ELF-1 (cell line): ENCODE measurements around the gene B4GALT5.

Experiments
- DNase-seq: peaks from one replicate; pipeline ENCODE4 v3.0.0-alpha.2; 2016; ENCODE audit warnings: low read depth, low spot score

Gene B4GALT5

DNA sequence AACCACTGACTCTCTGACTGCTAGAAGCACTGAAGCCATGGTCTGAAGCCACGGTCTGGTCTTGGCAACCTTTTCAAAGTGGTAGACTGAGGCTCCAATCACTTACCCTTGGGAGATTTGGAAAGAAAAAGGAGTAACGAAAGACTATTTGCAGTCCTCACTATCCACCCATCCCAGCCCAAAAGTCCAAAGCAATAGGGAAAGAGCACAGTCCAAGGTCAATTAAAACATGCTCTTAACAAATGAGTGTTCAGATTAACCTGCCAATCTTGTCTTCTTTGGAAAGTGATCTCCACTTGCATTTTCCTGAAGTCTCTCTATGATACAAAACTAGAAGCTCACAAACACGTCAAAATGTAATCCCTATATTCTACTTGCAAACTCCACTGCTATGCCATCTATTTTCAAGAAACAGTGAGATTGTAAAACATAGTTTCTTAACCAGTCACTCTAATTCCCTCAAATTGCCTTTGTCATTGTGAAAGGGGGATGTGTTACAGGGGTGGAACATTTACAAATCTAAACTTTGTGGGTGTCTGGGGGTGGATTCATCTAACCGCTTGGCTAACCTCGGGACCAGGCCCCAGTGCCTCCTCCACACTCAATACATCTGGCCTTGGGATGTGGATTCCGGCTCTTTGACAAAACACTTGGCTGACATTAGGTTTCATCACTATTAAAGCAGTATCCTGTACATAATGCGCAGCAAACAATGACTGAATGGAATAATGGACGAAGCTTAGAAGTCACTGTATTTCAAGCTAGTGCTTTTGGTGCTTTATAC lies 56.4 kb downstream of the B4GALT5 start:
- DNase-seq: no peak

DNA sequence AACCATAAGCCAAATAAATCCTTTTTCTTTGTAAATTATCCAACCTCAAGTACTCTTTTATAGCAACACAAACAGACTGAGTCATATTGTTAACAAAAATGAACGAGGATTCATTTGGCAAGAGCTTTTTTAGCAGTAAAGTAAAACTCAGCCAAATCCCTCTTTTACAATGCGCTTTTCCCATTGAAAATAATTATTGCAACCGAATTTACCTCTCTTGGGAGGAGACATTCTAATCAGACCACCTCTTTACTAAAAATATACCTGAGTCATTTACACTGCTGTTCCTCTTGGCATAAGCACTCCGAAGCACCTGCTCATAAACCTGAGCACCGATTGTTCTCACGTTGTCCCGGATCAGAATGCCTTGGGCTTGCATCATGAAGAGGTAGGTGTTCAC lies 57.4 kb downstream of the B4GALT5 start:
- DNase-seq: no peak

DNA sequence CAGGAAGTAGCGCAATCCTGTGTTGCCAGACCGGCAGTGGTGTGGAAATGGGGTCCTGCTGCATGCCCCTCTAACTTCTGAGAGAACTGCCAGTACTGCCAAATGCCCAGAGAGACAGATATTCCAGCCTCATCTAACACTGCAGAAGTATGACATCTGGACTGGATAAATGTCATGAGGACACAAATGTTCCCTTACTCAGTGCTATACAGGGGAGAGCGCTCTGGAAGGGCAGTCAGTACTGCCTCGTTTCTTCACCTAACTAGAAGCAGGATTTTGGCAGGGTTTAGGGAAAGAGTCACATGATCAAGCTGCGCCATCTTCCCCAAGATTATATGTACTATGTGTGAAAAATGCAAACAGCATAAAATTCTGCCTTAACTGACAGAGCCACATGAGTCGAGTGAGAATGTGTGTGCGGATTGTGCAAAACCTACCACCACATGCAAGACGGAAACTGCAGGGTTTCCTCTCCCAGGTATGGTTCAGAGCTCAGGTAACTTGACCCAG lies 59.7 kb downstream of the B4GALT5 start:
- DNase-seq: no peak

DNA sequence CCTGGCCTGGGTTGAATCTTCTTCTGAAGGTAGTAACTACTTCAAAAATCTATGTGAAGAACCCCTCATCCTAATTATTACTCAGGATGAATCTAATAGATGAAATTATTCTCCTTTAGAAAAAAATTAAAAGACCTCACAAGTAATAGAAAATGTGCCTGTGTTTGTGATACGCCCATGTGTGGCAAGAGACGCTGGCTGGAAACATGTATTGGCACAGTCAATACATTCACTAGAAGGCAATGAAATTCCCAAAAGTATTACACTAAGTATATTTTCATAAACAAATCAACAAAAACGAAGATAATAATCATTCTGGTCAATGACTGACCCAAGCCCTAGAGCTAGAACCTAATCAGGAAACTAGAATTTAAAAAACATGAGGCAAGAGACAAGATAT lies 64.0 kb downstream of the B4GALT5 start:
- no peak for DNase-seq

DNA sequence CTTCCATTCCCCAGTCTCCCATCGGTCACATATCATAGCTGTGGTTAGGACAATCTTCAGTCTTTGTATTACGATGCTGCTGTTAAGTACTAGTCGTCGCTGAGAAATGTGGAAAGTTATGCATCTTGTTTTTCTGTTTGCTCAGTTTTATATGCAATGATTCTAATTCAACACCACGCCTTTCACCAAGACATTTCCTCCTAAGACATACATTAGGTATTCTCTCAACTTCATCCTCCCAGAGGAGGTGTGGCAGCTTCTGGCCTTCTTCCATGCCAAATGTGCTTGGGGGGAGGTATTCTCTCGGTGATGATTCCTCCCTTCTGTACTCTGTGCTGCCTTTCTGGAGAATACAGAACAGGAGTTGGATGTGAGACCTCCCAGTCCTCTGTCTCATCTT lies 66.1 kb downstream of the B4GALT5 start:
- no peak for DNase-seq

DNA sequence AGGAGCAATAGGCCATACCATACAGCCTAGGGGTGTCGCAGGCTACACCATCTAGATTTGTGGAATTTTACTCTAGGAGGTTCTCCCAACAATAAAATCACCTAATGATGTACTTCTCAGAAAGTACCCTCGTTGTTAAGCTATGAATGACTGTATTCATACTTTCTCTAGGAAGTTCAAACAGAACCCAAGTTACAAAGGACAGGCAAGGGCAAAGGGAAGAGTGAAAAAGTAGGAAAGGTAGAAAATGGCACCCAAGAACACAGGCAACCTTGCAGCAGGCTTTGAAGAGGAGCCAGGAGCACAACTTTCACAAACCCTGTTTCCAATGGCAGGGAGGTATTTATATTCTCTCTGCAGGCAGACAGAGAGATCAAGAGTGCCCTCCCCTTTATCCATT lies 67.2 kb downstream of the B4GALT5 start:
- DNase-seq: no peak

DNA sequence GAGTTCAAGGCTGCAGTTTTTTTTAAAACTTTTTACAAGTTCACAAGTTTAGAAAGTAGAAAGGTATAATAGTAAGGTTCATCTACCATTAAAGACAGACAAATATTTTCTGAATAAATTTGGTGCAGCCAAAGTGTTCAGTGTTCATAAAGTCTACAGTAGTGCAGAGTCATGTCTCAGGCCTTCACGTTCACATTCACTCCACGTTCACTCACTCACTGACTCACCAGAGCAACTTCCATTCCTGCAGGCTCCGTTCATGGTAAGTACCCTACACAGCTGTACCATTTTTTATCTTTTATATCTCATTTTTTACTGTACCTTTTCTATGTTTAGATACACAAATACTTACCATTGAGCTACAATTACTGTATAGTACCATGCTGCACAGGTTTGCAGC lies 67.6 kb downstream of the B4GALT5 start:
- no peak for DNase-seq

DNA sequence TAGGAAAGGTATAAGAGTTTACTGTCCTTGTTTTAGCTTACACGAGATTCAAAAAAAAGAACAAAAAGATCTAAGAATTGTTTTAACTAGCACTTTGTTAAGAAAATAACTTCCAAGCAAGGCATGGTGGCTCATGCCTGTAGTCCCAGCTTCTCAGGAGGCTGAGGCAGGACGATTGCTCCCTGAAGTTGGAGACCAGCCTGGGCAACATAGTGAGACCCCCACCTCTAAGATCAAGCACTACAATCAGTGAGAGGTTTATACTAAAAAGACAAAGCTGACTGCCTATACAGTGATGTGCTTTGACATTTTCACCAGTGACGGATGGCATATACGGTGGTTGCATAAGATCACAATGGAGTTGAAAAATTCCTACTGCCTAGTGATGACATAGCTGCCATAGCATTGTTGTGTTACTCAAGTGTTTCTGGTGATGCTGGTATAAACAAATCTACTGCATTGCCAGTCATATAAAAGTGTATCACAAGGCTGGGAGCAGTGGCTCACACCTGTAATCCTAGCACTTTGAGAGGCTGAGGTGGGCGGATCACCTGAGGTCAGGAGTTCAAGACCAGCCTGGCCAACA lies 68.6 kb downstream of the B4GALT5 start:
- DNase-seq: no peak

DNA sequence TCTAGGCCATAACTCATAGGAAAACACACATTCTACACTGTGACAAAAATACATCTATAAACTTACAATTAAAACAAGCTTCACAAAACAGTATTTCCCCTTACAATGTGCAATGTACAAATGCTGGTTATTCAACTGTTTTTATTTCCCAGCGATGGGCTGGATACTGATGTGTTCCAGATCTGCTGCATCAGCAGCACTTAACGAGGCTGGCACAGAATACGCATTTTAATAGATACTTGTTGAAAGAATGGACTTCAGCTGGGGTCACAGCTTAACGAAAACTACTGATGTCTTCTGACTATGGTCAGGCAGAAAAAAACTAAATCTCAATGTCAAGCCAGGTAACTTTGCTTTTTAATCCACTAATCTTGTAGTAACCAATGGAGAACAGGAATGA lies 70.9 kb downstream of the B4GALT5 start:
- no peak for DNase-seq

DNA sequence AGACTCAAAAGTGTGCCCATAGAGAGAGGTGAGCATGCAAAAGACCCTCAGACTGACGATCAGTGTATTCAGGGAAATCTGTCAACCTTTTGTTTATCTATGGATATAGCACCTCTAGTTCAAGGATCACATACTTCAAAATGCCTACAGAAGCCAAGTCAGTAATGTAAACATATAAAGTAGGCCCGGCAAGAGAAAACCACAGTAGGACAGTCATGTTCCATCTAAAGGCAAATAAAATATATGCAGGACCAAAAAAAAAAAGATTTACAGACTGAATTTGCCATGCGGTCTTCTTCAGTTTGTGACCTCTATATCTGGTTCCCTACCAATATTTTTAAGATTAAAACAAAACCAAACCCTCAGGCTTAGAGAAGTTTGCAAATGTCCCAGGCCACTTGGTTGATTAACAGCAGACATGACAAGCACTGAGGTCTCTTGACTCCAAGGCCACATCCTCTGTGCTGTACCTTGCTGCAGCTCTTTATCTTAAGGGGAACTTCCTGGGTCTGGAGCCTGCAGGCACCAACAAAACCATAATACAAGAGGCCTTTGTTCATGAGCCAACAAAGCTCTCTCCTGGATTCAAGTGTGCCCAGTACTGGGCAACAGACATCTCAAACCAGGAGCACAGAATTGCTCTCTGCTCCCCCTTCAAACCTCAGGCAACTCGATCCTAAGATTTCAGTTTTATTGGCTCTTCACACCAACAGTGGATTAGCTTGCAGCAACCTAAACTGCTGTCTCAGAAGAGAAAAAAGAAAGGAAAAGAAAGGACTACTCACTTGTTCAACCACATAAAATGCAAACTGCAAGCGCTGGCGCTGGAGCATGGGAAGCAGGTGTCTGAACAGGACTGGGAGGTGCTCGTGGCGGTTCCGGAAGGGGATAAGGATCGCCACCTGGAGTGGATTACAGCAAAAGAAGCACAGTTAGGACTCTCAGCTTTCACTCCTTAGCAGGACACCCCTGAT lies 71.7 kb downstream of the B4GALT5 start:
- no peak for DNase-seq

DNA sequence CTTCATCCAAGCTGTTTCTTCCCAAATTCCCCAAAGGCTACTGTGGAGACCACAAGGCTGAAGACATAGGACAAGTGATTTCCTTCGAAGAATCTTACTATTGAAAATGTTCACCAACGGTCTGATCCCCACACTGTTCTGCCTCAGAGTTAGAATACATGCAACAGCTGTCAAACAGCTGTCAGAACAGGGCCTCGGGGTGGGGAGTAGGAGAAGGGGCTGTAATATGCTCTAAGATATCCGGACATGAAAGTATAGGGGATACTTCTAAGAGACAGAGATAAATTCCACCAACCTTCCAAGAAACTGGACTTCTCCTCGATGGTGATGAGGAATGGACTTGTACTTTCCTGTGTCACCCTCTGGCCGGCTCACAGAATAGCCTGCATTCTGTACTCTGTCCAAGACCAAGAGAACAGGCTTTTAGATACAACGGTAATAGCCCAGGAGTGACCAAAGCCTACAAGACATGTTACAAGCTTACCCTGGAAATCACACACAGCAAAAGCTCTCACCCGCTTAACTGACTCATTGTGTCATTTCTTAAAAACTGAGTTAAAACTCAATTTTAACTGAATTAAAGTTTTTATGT lies 76.5 kb downstream of the B4GALT5 start:
- no peak for DNase-seq

DNA sequence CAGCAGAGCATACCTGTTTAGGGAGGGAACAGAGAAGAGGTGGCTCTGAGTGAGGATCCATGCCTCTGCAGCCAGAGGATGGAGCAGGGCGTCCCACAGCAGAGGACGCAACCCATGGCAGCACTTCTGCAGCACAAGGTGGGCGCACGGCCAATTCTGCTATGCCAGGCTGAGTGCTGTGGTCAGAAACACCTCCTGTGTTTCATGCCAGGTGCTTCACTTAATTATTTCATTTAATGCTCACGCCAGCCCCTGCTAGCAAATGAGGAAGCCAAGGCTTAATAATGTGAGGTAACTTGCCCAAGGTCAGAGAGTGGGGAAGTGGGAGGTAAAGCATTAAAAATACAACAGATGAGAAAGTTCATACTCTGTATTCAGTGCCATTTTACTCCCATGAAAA lies 77.2 kb downstream of the B4GALT5 start:
- DNase-seq: no peak

DNA sequence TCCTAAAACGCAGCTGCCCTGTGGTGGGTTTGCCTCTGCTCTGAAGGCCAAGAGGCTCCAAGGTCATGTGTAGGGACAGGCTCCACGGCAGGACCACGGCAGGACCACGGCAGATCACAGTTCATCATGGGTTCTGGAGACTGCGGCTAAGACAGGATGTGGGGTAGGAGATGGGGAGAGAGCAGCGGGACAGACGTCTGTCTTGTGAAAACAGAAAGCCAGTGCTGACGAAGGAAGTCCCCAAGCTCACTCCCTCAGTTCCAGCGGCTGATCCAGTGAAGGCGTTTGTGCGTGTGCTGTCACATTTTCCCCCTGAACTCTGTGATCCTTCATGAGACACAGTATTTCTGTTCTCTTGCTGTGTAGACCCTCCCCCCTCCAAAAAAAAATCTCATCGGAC lies 77.8 kb downstream of the B4GALT5 start:
- no peak for DNase-seq

DNA sequence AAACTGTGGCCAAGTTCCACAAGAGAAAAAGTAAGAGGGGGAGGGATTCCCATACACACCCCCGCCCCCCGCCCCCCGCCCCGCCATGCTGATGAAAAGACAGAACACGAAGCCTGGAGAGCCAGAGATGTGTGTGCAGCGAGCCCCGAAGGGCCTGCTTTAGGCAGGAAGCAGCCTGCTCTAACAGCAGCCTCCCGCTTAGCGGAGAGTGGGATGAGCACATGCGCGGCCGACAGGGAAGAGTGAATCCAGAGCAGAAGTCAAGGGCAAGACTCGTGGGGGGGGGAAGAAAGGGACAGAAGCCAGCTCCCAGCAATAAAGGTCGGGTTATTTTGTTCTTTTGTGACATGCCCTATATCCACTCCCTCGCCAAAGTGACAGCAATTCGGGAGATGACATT lies 78.5 kb downstream of the B4GALT5 start:
- no peak for DNase-seq

DNA sequence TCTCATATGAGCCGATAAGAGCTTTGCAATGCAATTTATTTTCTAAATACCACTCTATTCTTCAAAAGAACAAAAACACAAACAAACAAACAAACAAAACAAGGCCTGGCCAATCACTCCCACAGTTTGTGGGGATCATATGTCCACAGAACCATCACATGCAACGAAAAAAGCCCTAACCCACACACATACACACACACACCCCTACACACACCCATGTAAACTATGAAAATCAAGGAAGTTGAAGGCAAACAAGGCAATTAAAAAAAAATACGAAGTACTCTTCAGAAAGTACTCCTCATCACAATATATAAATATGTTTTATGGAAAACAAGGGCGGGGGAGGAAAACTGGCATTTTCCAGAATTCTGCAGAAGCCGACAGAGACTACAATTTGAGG lies 79.6 kb downstream of the B4GALT5 start:
- DNase-seq: no peak

DNA sequence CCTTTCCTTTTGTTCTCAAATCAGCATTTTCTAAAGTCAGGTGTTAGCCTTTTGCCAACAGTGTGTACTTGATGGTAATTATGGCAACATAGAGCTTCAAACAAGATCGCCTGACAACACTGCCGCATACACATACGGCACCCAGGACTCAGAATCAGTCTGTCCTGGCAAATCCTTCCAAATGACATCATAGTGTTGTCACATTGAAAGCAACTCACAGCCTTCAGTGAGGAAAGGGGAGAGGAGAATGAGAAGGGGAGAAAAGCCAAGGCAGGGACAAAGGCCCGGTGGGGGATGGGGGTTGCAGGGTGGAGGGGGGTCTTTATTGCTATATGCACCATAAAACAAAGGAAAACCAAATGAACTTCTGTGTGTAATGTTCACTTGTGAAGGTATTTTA lies 80.0 kb downstream of the B4GALT5 start:
- DNase-seq: no peak

DNA sequence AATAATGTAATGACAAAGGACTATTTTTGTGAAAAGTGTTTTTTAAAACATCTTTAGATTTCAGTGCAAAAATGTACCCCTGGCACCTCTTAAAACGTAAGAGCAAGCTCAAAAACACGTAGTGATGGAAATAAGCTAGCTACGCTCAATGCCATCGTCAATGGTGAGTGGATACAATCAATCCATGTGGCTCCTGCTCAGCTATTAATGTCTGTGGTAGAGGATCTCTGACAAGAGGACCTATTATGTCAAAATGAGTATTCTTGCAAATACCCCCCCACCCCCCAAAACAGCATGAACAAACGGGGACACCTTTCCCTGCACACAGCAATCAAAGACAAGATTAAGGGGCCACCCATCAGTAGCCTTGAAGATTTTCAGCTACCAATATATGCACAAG lies 80.7 kb downstream of the B4GALT5 start:
- DNase-seq: no peak

DNA sequence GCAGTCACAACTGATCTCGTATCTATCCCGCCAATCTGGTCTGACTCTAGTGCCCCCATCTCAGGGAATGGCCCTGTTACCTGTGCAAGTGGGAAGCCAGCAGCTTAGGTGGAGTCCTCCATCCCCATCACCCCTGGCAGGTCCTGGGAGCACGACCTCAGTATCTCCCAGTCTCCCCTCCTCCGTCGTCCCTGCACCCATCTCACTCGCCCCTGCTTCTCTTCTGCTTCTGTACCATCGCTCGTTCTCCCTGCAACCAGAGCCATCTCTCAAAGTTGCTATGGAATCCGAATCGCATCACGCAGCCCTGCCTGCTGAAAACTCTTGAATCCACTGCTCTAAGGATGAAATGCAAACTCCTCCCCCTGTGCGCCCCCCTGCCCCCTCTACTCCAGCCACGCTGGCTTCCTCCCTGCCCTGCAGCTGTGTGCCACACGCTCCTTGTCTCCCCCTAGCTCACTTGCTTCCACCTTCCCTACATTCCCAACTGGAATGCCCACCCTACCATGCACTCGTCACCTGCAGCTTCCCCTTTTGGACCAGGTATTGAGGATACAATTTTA lies 81.7 kb downstream of the B4GALT5 start:
- DNase-seq: no peak

DNA sequence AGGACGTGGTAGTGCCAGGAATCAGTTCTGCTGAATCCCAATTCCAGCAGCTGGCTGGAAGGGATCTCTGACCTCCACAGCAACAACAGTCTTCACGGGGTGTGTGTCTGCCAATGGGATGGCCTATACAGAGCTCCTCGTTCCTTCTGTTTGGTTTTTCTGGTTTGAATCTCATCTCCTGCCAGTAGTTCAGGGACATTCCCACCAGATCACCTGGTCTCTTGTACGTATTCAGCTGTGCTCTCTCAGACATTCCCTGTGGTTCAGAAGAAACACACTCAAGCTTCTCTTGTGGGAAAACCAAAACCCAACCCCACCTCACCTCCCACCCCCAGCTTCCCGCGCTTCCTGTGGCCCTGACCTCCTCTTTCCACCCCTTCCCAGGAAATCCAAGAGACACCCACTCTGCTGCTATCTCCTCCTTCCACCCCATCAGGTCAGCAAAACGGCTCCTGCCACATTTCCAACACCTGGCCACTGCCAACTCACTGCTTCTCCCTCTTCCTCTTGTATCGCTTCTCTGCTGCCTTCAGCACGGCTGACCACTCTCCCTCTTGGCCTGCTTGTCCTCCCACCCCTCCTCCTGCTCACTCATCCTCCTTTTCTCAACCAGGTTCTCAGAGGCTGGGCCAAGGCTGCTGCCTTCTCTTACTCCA lies 82.5 kb downstream of the B4GALT5 start:
- peak; percentile 28 for DNase-seq

DNA sequence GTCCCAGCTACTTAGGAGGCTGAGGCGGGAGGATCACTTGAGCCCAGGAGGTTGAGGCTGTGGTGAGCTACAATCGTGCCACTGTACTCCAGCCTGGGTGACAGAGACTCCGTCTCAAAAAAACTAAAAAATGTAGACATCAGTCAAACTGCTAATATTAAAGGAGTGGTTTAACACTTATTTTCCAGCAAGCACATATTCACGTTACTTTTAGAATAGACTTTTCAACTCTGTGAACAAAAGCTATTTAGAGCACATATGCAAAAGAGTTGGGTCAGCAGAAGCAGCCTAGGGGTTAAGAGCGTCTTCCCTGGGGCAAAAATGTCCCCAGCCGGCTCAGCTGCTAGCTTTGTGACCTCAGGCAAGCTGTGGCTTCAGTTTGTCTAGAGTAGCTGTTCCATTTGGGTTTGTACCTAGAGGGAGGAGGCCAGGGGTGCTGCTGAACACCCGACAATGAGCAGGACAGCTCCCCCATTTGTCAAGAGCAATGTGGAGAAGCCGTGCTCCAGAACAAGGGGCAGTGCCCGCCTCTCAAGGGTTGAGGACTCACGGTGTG lies 83.2 kb downstream of the B4GALT5 start:
- DNase-seq: peak; percentile 60

DNA sequence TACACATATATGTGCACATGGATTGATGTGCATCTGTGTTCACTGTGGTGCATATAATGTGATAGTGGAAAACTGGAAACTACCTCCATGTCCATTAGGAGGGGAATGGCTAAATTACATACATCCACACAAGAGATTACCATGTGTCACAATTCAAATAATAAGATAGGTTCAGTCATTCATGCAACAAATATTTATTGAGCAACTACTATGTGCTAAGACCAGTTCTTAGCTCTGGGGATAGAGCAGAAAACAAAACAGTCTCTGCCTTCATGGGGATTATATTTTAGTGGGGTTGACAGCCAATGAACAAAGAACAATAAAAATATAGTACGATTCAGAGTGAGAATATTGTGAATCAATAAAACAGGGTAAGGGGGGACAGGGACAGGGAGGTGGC lies 84.1 kb downstream of the B4GALT5 start:
- DNase-seq: no peak
